ENCODE results near the gene PALMD.

GRCh38 chr1:99673315-99673714 lies 27.4 kb downstream of the PALMD start:
- TF ChIP-seq CTCF (IDR thresholded peaks at IDR 0.05) (no peak), POLR2A (IDR thresholded peaks at IDR 0.05) (no peak)
